Fibroblast of villous mesenchyme (primary cell): ENCODE data around the gene KCNJ8. TPM values are rescaled to one million over a fixed set of nuclear protein-coding genes. Genes with fewer than 3 reads are reported as not detected.

Experiments
- DNase-seq: peaks from one replicate; pipeline ENCODE4 v3.0.0-alpha.2; 2010; ENCODE audit warnings: low read depth
- H3K4me3 ChIP-seq: 2 replicates; pipeline ENCODE4 v1.5.1; 2011; ENCODE audit warnings: low read depth, mild to moderate bottlenecking, low read length
- CTCF ChIP-seq: IDR thresholded peaks from 2 replicates; pipeline ENCODE4 v1.5.1; 2012; ENCODE audit warnings: low read depth, mild to moderate bottlenecking, low read length; ENCODE audit not compliant: insufficient read depth
- total RNA-seq: library from RNA; depleted of rRNA; stranded (reverse); fragments of >200 nt; gene quantifications from 2 replicates; pipeline ENCODE4 v1.2.3, GENCODE V29; 2012

KCNJ8 gene
- total RNA-seq, 1 donor: 19.4 TPM

- DNase-seq: no peak
- no peak overlapping the region for H3K4me3 ChIP-seq
- no peak for TF ChIP-seq CTCF
Observed at GRCh38 chr12:21771311-21771710, 3.2 kb downstream of the KCNJ8 start.

- no peak for TF ChIP-seq CTCF
- no peak overlapping the region for H3K4me3 ChIP-seq
- peak; percentile 54 for DNase-seq
Observed at GRCh38 chr12:21769307-21769706, 5.2 kb downstream of the KCNJ8 start.

GRCh38 chr12:21766403-21766802 is 8.1 kb downstream of the KCNJ8 start:
- no peak for DNase-seq
- H3K4me3 ChIP-seq: no peak overlapping the region
- TF ChIP-seq CTCF: no peak

- TF ChIP-seq CTCF: no peak
- DNase-seq: no peak
- no peak overlapping the region for H3K4me3 ChIP-seq
Observed at GRCh38 chr12:21764950-21765349, 9.6 kb downstream of the KCNJ8 start.

- TF ChIP-seq CTCF: no peak
- DNase-seq: no peak
- H3K4me3 ChIP-seq: no peak overlapping the region
Observed at GRCh38 chr12:21764065-21764464, 10.4 kb downstream of the KCNJ8 start.

- TF ChIP-seq CTCF: no peak
- DNase-seq: no peak
- no peak overlapping the region for H3K4me3 ChIP-seq
Observed at GRCh38 chr12:21763531-21763930, 11.0 kb downstream of the KCNJ8 start.

GRCh38 chr12:21759737-21760136 is 14.8 kb downstream of the KCNJ8 start:
- TF ChIP-seq CTCF: no peak
- DNase-seq: no peak
- H3K4me3 ChIP-seq: no peak overlapping the region
